Stimulated activated CD8-positive, alpha-beta memory T cell treated with anti-CD3 and anti-CD28 coated beads, Interleukin-15, amount 100 ng/mL, for 48 hours (primary cell): ENCODE measurements around the gene INCENP.
"Not testable (repeated sequence)": the region's sequence is repeated elsewhere in the genome, so short reads cannot be mapped to it uniquely, and the experiment has no call there.

Experiments
- DNase-seq, 2 donors: peaks; one replicate each; pipeline ENCODE4 v3.0.0-alpha.2; 2020; ENCODE audit warnings: low read depth in 2 of 2

Gene INCENP

GRCh38 chr11:62171261-62171723 is 47.5 kb downstream of the INCENP start:
- DNase-seq: peak; percentile 34 to 42

GRCh38 chr11:62172294-62172693 is 48.5 kb downstream of the INCENP start:
- DNase-seq: no peak

DNA sequence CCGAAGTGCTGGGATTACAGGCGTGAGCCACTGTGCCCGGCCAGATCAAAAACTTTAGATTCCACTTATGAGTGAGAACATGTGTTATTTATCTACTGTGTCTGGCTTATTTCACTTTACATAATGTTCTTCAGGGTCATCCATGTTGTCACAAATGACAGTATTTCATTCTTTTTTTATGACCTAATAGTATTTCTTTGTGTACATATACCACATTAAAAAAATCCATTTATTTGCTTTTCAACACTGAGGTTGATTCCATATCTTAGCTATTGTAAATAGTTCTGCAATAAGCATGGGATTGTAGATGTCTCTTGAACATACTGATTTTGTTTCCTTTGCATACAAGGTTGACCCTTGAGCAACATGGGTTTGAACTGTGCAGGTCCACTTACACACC is 53.0 kb downstream of the INCENP start:
- no peak for DNase-seq

- DNase-seq: no peak
These were observed 56.2 kb downstream of the INCENP start for GRCh38 chr11:62179995-62180394.

GRCh38 chr11:62181097-62181496 is 57.3 kb downstream of the INCENP start:
- DNase-seq: no peak

GRCh38 chr11:62182147-62182891 is 58.5 kb downstream of the INCENP start:
- DNase-seq: no peak

GRCh38 chr11:62186195-62186594 is 62.4 kb downstream of the INCENP start:
- no peak for DNase-seq

DNA sequence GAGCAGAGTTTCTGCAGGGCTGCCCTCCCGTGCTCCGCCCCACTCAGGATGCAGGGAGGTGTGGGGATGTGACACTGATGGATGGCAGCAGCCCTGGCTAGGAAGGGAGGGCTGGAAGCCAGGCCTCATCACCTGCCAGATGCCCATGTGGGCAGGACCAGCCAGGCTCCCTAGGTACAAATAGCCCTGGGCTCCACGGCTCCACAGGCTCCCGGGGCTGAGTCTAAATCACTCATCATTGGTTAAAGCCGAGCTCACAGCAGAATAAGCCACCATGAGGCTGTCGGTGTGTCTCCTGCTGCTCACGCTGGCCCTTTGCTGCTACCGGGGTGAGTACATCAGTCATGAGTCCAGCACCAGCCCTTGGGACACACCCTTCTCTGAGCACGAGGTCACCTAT is 66.2 kb downstream of the INCENP start, which contains the start of gene SCGB1D1:
Gene SCGB1D1 (plus strand): TSS at position 206 of the 400 bp plus-strand sequence. CDS start 69 bp downstream, at position 275.
- DNase-seq: no peak

GRCh38 chr11:62193952-62194351 is 70.1 kb downstream of the INCENP start:
- no peak for DNase-seq

DNA sequence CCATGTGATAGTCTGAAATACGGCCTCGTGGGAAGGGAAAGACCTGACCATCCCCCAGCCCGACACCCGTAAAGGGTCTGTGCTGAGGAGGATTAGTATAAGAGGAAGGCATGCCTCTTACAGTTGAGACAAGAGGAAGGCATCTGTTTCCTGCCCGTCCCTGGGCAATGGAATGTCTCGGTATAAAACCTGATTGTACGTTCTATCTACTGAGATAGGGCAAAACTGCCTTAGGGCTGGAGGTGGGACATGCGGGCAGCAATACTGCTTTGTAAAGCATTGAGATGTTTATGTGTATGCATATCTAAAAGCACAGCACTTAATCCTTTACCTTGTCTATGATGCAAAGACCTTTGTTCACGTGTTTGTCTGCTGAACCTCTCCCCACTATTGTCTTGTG is 71.2 kb downstream of the INCENP start:
- not testable (repeated sequence) for DNase-seq

DNA sequence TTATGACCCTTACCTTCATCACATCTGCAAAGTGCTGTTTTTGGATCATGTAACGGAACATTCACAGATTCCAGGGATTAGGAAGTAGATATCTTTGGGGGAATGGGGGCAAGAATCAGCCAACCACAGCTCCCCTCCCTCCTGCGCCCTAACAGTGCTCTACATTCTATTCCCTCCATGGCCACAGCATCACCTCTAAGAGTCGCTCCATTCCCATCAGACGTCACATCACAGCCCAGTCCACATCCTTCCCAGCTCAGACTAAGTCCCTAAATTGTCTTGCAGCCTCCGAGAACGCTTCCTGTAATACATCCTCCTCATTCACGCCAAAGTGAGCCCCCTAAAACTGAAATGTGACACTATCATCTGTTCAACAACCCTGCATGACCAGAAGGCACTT is 72.1 kb downstream of the INCENP start:
- DNase-seq: no peak

GRCh38 chr11:62197400-62197799 is 73.6 kb downstream of the INCENP start:
- DNase-seq: not testable (repeated sequence)

DNA sequence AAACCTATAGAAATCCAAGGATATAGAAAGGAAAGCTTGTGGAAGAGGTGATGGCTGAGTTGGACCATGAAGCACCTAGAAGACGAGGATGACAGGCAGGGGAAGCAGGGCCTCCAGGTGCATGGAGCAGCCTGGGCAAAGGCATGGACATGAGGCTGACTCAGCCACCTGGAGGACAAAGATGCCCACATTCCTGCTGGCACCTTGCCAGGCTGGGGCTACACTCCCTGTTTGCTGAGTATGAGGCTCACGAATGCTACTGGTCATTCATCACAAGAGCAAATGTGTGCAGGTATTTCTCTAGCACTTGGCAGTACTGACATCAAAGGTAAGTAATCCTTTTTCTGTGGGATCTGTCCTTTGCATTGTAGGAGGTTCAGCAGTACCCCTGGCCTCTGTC is 77.6 kb downstream of the INCENP start:
- DNase-seq: no peak
